Measurements from ENCODE around the gene MPDZ. TPM values are rescaled to one million over a fixed set of nuclear protein-coding genes. Genes with fewer than 3 reads are reported as not detected.

Gene MPDZ
- total RNA-seq, 2 experiments from 2014 or later, result not detected

DNA sequence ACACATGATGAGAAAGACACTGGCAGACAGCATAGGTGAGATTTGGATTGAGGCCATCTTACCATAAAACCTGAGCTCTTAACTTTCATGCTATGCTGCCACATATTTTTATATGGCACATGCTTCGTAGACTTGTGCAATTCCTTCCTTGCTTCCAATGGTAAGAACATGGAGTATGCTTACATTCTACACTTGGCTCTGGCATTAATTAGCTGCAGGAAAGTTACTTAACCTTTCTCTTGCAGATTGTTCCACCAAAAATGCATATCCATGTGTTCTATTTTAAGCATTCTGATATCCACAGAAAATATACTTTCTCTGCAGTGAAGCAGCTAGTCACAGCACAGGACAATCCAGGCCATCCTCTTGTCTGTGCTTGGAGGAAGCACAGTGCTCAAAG is 119.4 kb downstream of the MPDZ start:
- ATAC-seq (ENCODE audit: low read depth), result no peak

DNA sequence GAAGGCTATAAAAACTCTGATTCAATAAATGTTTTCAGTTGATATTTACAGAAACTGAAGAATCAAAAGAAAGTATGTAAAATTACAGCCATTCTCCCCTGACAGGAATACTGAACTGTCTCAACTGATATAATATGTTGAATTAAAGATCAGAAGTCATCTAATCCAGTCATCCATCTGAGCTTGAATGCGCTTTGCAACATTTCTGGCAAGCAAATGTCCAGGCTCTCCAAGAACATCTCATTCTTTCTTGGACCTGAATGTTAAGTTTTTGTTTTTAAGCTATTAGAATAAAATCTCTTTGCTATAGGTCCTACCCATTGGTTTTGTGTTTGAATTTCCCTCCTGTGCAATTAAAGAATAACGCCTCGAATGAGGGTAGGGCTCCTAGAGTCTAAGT is 120.5 kb downstream of the MPDZ start:
- Mint-ChIP-seq H3K4me1 (no peaks in the 10 kb centered on the region), H3K27me3 (no peaks in the 10 kb centered on the region), H3K36me3 (no peaks in the 10 kb centered on the region), H3K27ac (no peak overlapping the region), H3K9me3 (peaks cover 2% of the 10 kb centered on the region), H3K4me3 (no peak overlapping the region)
- ATAC-seq (ENCODE audit: low read depth), result no peak
- DNase-seq, result no peak
- POLR2A ChIA-PET, result no interaction called here

More for the DNA sequence above, 119.4 kb downstream of the MPDZ start:
- H3K4me1 Mint-ChIP-seq, result no peaks in the 10 kb centered on the region
- POLR2A ChIA-PET, result no interaction called here
- no peaks in the 10 kb centered on the region for H3K27me3 Mint-ChIP-seq
- H3K27ac Mint-ChIP-seq, result no peak overlapping the region
- H3K36me3 Mint-ChIP-seq, result no peaks in the 10 kb centered on the region
- DNase-seq, result no peak
- H3K9me3 Mint-ChIP-seq, result peaks cover 2% of the 10 kb centered on the region
- H3K4me3 Mint-ChIP-seq, result no peak overlapping the region

DNA sequence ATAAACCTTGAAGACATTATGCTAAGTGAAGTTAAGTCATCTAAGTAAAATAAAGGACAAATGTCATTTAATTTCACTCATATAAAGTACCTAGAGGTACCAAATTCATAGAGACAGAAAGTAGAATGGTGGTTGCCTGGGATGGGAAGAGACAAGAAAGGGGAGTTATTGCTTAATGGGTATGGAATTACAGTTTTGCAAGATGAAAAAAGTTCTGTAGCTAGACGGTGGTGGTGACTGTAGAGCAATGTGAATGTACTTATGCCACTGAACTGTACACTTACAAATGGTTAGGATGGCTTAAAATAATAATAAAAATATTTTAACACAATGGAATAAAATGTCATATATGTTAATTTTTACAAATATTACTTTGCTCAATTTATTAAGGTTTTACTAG is 128.0 kb downstream of the MPDZ start:
- Mint-ChIP-seq H3K27me3 (no peaks in the 10 kb centered on the region), H3K4me1 (no peaks in the 10 kb centered on the region), H3K9me3 (no peaks in the 10 kb centered on the region), H3K36me3 (no peaks in the 10 kb centered on the region), H3K27ac (no peak overlapping the region), H3K4me3 (no peak overlapping the region)
- DNase-seq (no peak), ATAC-seq (ENCODE audit: low read depth) (no peak)
- POLR2A ChIA-PET, result no interaction called here

DNA sequence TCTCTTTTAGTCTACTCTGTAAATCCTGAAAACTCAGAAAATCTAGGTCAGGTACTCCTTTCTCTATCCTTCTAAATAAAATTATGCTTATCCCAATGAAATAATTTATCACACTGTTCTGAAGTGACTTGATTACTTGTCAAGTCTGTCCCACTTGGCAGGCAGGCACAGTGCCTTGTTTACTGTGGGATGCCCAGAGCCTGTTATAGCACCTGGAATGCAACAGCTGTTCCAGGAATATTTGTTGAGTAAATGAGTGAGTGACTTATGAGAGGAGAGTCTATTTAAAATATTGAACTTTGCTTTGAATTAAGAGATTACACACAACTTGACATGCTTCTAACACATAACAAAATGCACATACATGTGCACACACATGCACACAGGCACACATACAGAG is 130.0 kb downstream of the MPDZ start:
- ATAC-seq (ENCODE audit: low read depth) (no peak), DNase-seq (no peak)
- POLR2A ChIA-PET, result no interaction called here
- no peaks in the 10 kb centered on the region for H3K27me3 Mint-ChIP-seq
- H3K36me3 Mint-ChIP-seq, result no peaks in the 10 kb centered on the region
- no peaks in the 10 kb centered on the region for H3K9me3 Mint-ChIP-seq
- no peak overlapping the region for H3K27ac Mint-ChIP-seq
- no peak overlapping the region for H3K4me3 Mint-ChIP-seq
- H3K4me1 Mint-ChIP-seq, result no peaks in the 10 kb centered on the region

DNA sequence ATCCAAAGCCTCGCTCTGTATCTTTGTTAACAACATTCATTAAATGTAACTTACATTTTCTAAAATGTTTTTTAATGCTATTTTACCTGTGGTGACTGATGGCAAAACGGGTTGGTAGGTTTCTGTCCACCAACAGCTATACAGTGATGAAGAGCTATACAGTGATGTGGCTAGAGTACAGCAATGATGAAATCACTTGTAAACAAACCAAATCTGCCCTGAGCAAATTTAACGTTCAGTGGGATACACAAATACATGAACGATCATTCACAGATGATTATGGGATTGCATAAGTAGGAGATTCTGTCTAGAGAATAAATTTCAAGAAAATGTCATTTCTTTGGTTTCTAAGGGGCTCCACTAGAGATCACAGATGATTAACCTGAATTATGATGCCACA is 132.7 kb downstream of the MPDZ start:
- Mint-ChIP-seq H3K4me1 (no peaks in the 10 kb centered on the region), H3K4me3 (no peak overlapping the region), H3K9me3 (no peaks in the 10 kb centered on the region), H3K27ac (no peak overlapping the region), H3K36me3 (no peaks in the 10 kb centered on the region), H3K27me3 (no peaks in the 10 kb centered on the region)
- no peak for DNase-seq
- no peak for ATAC-seq (ENCODE audit: low read depth)
- POLR2A ChIA-PET, result no interaction called here

DNA sequence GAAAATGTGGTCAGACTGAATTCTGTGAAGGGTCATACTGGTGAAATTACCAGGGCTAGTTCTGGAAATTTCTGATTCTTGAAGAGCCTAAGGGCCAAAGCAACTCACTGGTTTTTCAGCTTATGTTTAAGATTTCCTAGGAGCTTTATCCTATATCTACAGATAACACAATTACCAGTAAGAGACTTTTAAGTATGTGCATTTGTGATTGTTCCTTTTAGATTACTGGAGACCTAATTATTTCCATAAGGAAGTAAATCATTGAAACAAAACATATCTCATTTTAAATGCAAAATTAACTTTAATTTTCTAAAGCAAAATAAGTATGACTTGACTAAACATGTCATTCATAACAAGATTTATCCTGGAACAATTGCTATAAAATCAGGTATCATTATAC is 134.2 kb downstream of the MPDZ start:
- Mint-ChIP-seq H3K27ac (no peak overlapping the region), H3K27me3 (no peaks in the 10 kb centered on the region), H3K9me3 (no peaks in the 10 kb centered on the region), H3K4me1 (no peaks in the 10 kb centered on the region), H3K4me3 (no peak overlapping the region), H3K36me3 (no peaks in the 10 kb centered on the region)
- no peak for DNase-seq
- POLR2A ChIA-PET, result no interaction called here
- ATAC-seq (ENCODE audit: low read depth), result no peak

DNA sequence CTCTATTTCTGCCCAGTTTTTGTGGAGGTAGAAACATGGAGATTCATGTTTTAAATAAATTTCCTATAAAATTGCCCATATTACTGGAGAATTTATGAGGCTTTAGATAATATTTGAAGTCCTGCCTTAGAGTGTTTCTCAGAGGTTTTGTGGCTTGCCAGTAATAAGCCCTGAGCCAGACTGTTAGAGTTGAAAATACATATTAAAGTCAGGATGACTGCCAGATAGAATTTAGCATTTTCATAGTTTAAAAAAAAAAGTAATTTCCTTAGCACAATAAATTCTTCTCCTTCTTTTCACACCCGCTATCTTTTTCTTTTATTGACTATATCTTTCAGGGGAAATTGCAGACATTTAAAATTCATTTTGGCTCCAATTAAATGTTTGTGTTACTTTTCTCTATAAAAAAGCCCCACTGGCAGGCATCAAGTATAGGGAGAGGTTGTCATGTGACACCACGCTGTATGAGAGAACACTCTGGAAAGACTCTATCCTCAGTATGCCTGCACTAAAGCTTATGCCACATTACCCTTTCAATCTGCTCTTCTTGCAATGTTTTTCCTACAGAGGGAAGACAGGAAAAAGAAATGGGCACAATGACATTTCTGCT is 135.2 kb downstream of the MPDZ start:
- ATAC-seq (ENCODE audit: low read depth) (no peak), DNase-seq (no peak)
- Mint-ChIP-seq H3K9me3 (no peaks in the 10 kb centered on the region), H3K27ac (no peak overlapping the region), H3K36me3 (no peaks in the 10 kb centered on the region), H3K27me3 (no peaks in the 10 kb centered on the region), H3K4me1 (no peaks in the 10 kb centered on the region), H3K4me3 (no peak overlapping the region)
- POLR2A ChIA-PET, result no interaction called here

DNA sequence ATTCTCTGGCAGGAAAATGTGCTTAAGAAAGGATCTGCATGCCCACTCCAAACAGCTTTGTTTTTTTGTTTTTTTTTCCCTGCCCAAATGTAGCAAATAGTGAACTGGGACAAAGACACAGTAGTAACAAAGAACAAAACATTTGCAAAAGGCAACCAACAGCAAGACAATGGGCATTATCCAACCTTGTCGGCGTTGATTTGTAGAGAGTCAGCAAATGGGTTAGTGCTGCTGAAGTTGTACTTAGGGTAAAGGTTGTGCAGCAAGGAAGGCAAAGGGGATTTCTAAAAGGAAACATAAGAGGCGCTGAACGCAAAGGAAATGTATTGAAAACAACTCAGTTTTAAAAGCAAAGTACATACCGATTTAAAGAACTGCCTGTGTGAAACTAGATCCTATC is 136.2 kb downstream of the MPDZ start:
- Mint-ChIP-seq H3K27me3 (no peaks in the 10 kb centered on the region), H3K27ac (no peak overlapping the region), H3K36me3 (no peaks in the 10 kb centered on the region), H3K4me3 (no peak overlapping the region), H3K4me1 (no peaks in the 10 kb centered on the region), H3K9me3 (no peaks in the 10 kb centered on the region)
- ATAC-seq (ENCODE audit: low read depth) (no peak), DNase-seq (no peak)
- POLR2A ChIA-PET, result no interaction called here

DNA sequence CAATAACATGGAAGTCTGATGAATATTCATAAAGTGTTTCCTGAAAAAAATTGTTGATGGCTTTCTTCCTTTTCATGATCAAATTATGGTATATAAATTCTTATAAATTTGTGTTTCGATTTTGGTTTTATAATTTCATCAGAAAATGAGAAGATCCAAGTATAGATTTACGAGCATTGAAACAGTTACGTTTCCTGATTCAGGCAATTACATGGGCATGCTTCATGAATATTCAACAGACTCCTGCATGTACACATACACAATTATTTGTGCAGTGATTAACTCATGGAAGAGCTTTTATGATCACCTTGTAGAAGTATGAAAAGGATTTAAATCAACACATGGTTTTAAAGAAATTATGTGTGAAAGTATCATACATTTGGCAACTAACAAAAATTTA is 136.7 kb downstream of the MPDZ start:
- no peak for ATAC-seq (ENCODE audit: low read depth)

DNA sequence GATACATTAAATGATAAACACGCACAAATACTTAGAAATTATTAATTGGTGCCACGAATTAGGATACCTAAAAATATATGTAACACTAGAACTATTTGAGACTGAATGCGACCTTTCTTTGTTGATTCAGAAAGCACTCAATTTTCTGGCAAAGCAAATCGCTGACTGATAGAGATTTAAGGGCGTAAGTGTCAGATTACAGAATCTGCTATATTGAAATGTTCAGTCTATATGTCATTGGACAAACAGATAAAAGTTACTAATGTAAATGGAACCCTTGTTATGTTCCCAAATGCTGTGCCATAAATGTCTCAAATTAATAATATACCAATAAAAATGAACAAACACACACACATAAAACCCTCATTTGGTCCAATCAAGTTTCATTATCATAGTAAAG is 137.9 kb downstream of the MPDZ start:
- H3K27me3 Mint-ChIP-seq, result no peaks in the 10 kb centered on the region
- no peak overlapping the region for H3K4me3 Mint-ChIP-seq
- no peak overlapping the region for H3K27ac Mint-ChIP-seq
- no peaks in the 10 kb centered on the region for H3K9me3 Mint-ChIP-seq
- no peaks in the 10 kb centered on the region for H3K4me1 Mint-ChIP-seq
- no peak for DNase-seq
- ATAC-seq (ENCODE audit: low read depth), result no peak
- POLR2A ChIA-PET, result no interaction called here
- H3K36me3 Mint-ChIP-seq, result no peaks in the 10 kb centered on the region

More for the DNA sequence above, 136.7 kb downstream of the MPDZ start:
- POLR2A ChIA-PET, result no interaction called here
- no peak for DNase-seq
- H3K27ac Mint-ChIP-seq, result no peak overlapping the region
- no peaks in the 10 kb centered on the region for H3K9me3 Mint-ChIP-seq
- H3K4me3 Mint-ChIP-seq, result no peak overlapping the region
- H3K36me3 Mint-ChIP-seq, result no peaks in the 10 kb centered on the region
- H3K27me3 Mint-ChIP-seq, result no peaks in the 10 kb centered on the region
- no peaks in the 10 kb centered on the region for H3K4me1 Mint-ChIP-seq

DNA sequence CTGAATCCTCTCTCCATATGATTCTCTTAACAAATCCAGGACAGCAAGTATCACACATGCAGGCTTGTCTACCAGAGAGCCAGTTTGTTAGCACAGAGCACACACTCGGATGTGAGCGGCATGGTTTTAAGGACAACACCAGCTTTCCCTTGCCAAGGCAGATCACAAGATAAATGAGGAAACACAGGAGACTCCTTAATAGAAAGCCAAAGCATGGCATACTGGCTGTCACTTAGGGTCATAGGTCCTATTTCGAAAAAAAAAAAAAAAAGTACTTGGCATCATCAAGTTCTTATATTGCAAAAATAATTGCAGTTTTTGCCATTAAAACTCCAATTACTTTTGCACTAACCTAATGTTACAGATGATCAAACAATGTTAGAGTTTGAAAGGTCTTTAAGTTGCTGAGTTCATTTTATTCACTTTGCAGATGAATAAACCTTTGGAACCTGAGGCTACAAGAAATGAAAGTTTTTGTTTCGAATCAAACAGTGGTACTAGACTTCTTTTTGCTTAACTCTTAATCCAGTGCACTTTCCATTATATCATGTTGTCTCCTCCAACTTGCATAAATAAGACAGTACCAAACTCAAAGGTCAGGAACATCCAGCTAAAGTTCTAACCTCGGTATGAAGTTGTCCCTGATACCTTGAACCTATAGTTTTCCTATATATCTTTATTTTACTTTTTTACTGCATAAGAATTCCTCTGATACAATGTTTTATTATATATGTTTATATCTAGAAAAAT is 138.5 kb downstream of the MPDZ start:
- Mint-ChIP-seq H3K27ac (no peak overlapping the region), H3K4me3 (no peak overlapping the region), H3K27me3 (no peaks in the 10 kb centered on the region), H3K9me3 (no peaks in the 10 kb centered on the region), H3K36me3 (no peaks in the 10 kb centered on the region), H3K4me1 (no peaks in the 10 kb centered on the region)
- ATAC-seq (ENCODE audit: low read depth), result no peak
- DNase-seq, result no peak
- POLR2A ChIA-PET, result no interaction called here

DNA sequence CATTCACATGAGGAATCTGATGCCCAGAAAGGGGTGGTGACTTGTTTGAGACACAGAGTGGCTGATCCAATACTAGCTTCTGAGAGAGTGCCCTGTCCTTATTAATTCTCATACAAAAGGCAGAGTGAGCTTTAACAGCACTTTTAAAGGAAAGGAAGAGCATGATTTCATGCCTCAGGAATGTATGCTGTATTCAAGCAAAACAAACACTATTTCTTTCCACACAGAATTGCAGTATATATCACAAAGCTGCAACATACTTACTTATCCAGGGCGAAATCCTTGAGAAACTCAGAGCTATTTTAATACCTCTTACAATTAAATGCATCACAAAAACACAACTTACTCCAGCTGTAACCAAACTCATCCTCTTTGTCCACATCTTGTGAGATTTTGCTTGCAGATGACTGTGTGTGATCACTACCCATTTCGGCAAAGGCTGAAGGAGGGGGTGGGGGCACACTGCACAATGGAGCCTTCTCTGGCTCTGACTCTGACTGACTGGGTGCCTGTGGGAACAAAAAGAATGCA is 139.8 kb downstream of the MPDZ start:
- Mint-ChIP-seq H3K4me1 (no peaks in the 10 kb centered on the region), H3K36me3 (no peaks in the 10 kb centered on the region), H3K4me3 (no peak overlapping the region), H3K27ac (no peak overlapping the region), H3K27me3 (no peaks in the 10 kb centered on the region), H3K9me3 (peaks cover 1% of the 10 kb centered on the region)
- no peak for DNase-seq
- POLR2A ChIA-PET, result no interaction called here
- ATAC-seq (ENCODE audit: low read depth), result no peak

DNA sequence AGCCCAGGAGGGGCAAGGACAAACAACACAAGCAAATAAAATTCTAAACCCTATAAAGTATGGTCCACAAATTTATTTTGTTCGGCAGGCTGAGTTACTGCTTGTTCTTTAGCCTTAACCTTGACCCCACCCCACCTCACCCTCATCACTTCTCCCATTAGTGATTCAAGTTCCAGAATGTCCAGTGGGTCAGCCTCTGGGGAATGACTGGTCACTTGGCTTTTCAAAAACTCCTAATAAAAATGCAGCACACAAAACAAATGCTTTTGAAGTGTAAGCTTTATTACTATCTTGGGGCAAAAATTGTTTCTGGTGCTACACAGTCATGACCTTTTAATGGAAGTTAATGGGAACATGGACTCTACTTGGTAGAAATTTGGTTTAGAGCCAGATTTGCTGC is 142.1 kb downstream of the MPDZ start:
- Mint-ChIP-seq H3K27ac (no peak overlapping the region), H3K4me1 (no peaks in the 10 kb centered on the region), H3K9me3 (peaks cover 1% of the 10 kb centered on the region), H3K27me3 (no peaks in the 10 kb centered on the region), H3K36me3 (no peaks in the 10 kb centered on the region), H3K4me3 (no peak overlapping the region)
- DNase-seq (no peak), ATAC-seq (ENCODE audit: low read depth) (no peak)
- POLR2A ChIA-PET, result no interaction called here

DNA sequence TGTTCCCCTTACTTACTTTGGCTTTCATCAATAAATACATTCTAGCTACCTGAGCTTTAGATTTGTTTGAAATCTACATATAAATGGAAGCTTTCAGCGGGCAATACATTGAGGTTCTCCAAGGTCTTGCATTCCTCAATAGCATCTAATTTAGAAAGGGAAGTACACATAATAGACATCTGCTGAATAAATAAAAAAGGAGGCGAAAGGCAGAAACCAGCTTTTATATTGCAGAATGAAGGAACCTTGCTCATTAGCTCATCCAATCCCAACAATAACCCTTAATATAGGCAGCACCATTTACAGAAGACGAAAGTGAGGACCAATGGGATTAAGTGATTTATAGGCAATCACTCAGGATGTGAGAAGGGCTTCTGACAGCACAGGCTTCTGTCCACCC is 147.5 kb downstream of the MPDZ start:
- POLR2A ChIA-PET, result no interaction called here
- no peaks in the 10 kb centered on the region for H3K4me1 Mint-ChIP-seq
- peaks cover 1% of the 10 kb centered on the region for H3K9me3 Mint-ChIP-seq
- H3K36me3 Mint-ChIP-seq, result no peaks in the 10 kb centered on the region
- H3K27ac Mint-ChIP-seq, result no peak overlapping the region
- H3K4me3 Mint-ChIP-seq, result no peak overlapping the region
- DNase-seq, result no peak
- ATAC-seq (ENCODE audit: low read depth), result no peak
- H3K27me3 Mint-ChIP-seq, result no peaks in the 10 kb centered on the region
